Left lung (tissue), 10 donors: ENCODE data around the gene FGF12. TPM values are rescaled to one million over a fixed set of nuclear protein-coding genes. Genes with fewer than 3 reads are reported as not detected.
"Not testable (repeated sequence)": the region's sequence is repeated elsewhere in the genome, so short reads cannot be mapped to it uniquely, and the experiment has no call there.

Experiments
- ATAC-seq: fragments of 200-7000 bp; cut with Tn5 transposase; one replicate; pipeline ENCODE4 v1.9.1; 2020; ENCODE audit warnings: moderate library complexity
- DNase-seq, 4 donors: peaks; one replicate each; pipeline ENCODE4 v3.0.0-alpha.2; 2013 to 2020
- H3K27ac ChIP-seq, 2 donors: fragments of 200-600 bp; sonication (generic) in 1 of 2; one replicate each; pipeline versions ENCODE4 v1.5.0 to v1.8.0; 2020 to 2021
- H3K27me3 ChIP-seq, 2 donors: fragments of 200-600 bp; sonication (generic) in 1 of 2; one replicate each; pipeline versions ENCODE4 v1.5.0 to v1.8.0; 2020 to 2021
- H3K36me3 ChIP-seq, 2 donors: fragments of 200-600 bp; sonication (generic) in 1 of 2; one replicate each; pipeline versions ENCODE4 v1.5.0 to v1.8.0; 2020 to 2021
- H3K4me1 ChIP-seq, 2 donors: fragments of 200-600 bp; one replicate each; pipeline ENCODE4 v1.8.0; 2021
- H3K4me3 ChIP-seq, 2 donors: fragments of 200-600 bp; sonication (generic) in 1 of 2; one replicate each; pipeline versions ENCODE4 v1.5.0 to v1.8.0; 2020 to 2021; ENCODE audit warnings: mild to moderate bottlenecking in 1 of 2
- H3K9me3 ChIP-seq, 2 donors: fragments of 200-600 bp; sonication (generic) in 1 of 2; one replicate each; pipeline versions ENCODE4 v1.5.0 to v1.8.0; 2020 to 2021
- CTCF ChIP-seq, 2 donors: fragments of 200-600 bp; sonication (generic) in 1 of 2; IDR thresholded peaks; one replicate each; pipeline versions ENCODE4 v1.5.0 to v1.8.0; 2021; ENCODE audit warnings: antibody characterized with exemption in 2 of 2
- intact Hi-C, 2 donors: fragments of 100-400 bp; cut with DNase I; formaldehyde crosslinking; loops; one replicate each; pipeline versions ENCODE4 v1.11.2 to v1.14.2; 2022
- polyA plus RNA-seq, 6 donors: library from polyadenylated mRNA; unstranded; fragments of 120-200 nt; gene quantifications; one replicate each; pipeline ENCODE4 v1.2.1, GENCODE V29; 2013; ENCODE audit not compliant: insufficient read length in 6 of 6
- total RNA-seq, 2 donors: library from RNA; stranded (reverse); fragmentation: NEBNext Ultra II Directional; extraction: Animal tissue kit (Norgen Biotek cat#: 25700); gene quantifications; one replicate each; pipeline ENCODE4 v1.2.1, GENCODE V29; 2021
- donor health status: DM: no; HTN: yes; CAD: no.
- donor health status: DM: no; HTN: no; CAD: no.

The FGF12 gene
- total and polyA plus RNA-seq, 8 donors, result 1.0 to 10.2 (median 4.7) TPM

- Histone ChIP-seq H3K36me3 (no peaks in the 10 kb centered on the region), H3K27ac (no peak overlapping the region), H3K27me3 (no peaks in the 10 kb centered on the region), H3K4me1 (no peaks in the 10 kb centered on the region), H3K4me3 (no peak overlapping the region), H3K9me3 (no peaks in the 10 kb centered on the region)
- no peak for ATAC-seq
- no peak for DNase-seq
- intact Hi-C loops, result no loop called here
- TF ChIP-seq CTCF (IDR thresholded peaks at IDR 0.05), result no peak
Measured at GRCh38 chr3:192750201-192750600, 22.9 kb upstream of the FGF12 start.

- no peak for ATAC-seq
- Histone ChIP-seq H3K36me3 (no peaks in the 10 kb centered on the region), H3K27ac (no peak overlapping the region), H3K27me3 (no peaks in the 10 kb centered on the region), H3K9me3 (no peaks in the 10 kb centered on the region), H3K4me1 (no peaks in the 10 kb centered on the region), H3K4me3 (no peak overlapping the region)
- intact Hi-C loops, result no loop called here
- DNase-seq, result no peak
- no peak for TF ChIP-seq CTCF (IDR thresholded peaks at IDR 0.05)
Measured at GRCh38 chr3:192747746-192748145, 20.4 kb upstream of the FGF12 start.

- Histone ChIP-seq H3K27ac (no peak overlapping the region), H3K27me3 (no peaks in the 10 kb centered on the region), H3K9me3 (no peaks in the 10 kb centered on the region), H3K4me1 (no peaks in the 10 kb centered on the region), H3K4me3 (no peak overlapping the region), H3K36me3 (no peaks in the 10 kb centered on the region)
- DNase-seq, result no peak
- no peak for ATAC-seq
- no peak for TF ChIP-seq CTCF (IDR thresholded peaks at IDR 0.05)
- intact Hi-C loops, result no loop called here
Measured at GRCh38 chr3:192747145-192747544, 19.8 kb upstream of the FGF12 start.

- ATAC-seq (no peak), DNase-seq (no peak)
- Histone ChIP-seq H3K4me1 (no peaks in the 10 kb centered on the region), H3K36me3 (no peaks in the 10 kb centered on the region), H3K27ac (no peak overlapping the region), H3K9me3 (no peaks in the 10 kb centered on the region), H3K27me3 (no peaks in the 10 kb centered on the region), H3K4me3 (no peak overlapping the region)
- no peak for TF ChIP-seq CTCF (IDR thresholded peaks at IDR 0.05)
- intact Hi-C loops, result no loop called here
Measured at GRCh38 chr3:192745150-192745549, 17.8 kb upstream of the FGF12 start.

GRCh38 chr3:192744604-192745003 is 17.3 kb upstream of the FGF12 start:
- H3K4me3 ChIP-seq, DNase-seq, ATAC-seq, H3K9me3 ChIP-seq, intact Hi-C loops, H3K36me3 ChIP-seq, H3K4me1 ChIP-seq, H3K27ac ChIP-seq, H3K27me3 ChIP-seq: not testable (repeated sequence)

- ATAC-seq (no peak), DNase-seq (no peak)
- H3K4me3 ChIP-seq, result no peak overlapping the region
- H3K27me3 ChIP-seq, result no peaks in the 10 kb centered on the region
- intact Hi-C loops, result no loop called here
- no peaks in the 10 kb centered on the region for H3K9me3 ChIP-seq
- H3K27ac ChIP-seq, result no peak overlapping the region
- no peak for TF ChIP-seq CTCF (IDR thresholded peaks at IDR 0.05)
- H3K36me3 ChIP-seq, result no peaks in the 10 kb centered on the region
- no peaks in the 10 kb centered on the region for H3K4me1 ChIP-seq
Measured at GRCh38 chr3:192737506-192737905, 10.2 kb upstream of the FGF12 start.
